ENCODE data around the gene CD6.

DNA sequence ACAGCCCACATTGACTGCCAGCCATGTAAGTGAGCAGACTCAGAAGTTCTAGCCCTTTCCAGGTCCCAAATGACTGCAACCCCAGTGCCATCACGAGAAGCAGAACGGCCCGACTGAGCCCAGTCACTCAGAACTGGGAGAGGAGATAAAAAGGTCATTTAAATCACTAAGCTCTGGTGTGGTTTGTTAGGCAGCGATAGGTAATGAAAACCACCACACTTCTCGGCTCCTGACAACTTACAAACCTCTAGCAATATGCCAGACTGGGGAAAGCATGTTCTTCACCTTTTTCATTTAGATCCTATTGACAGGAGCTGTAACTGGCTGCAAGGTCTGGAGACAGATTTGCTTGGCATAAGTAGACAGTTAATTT is 26.2 kb upstream of the CD6 start:
- TF ChIP-seq, protein P1, sequence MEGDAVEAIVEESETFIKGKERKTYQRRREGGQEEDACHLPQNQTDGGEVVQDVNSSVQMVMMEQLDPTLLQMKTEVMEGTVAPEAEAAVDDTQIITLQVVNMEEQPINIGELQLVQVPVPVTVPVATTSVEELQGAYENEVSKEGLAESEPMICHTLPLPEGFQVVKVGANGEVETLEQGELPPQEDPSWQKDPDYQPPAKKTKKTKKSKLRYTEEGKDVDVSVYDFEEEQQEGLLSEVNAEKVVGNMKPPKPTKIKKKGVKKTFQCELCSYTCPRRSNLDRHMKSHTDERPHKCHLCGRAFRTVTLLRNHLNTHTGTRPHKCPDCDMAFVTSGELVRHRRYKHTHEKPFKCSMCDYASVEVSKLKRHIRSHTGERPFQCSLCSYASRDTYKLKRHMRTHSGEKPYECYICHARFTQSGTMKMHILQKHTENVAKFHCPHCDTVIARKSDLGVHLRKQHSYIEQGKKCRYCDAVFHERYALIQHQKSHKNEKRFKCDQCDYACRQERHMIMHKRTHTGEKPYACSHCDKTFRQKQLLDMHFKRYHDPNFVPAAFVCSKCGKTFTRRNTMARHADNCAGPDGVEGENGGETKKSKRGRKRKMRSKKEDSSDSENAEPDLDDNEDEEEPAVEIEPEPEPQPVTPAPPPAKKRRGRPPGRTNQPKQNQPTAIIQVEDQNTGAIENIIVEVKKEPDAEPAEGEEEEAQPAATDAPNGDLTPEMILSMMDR (IDR thresholded peaks at IDR 0.05; ENCODE audit: insufficient read depth, low read length) = no peak
- TF ChIP-seq POLR2AphosphoS5 (IDR thresholded peaks at IDR 0.05; ENCODE audit: low read depth) = no peak
- TF ChIP-seq SPI1 (IDR thresholded peaks at IDR 0.05; ENCODE audit: borderline replicate concordance, low read depth) = no peak
- no peak for TF ChIP-seq GABPA (IDR thresholded peaks at IDR 0.05; ENCODE audit: low read depth)

All from HL-60 (cell line).